Trophoblast cell (in vitro differentiated cells and primary cell): ENCODE data around the gene PRXL2B.
"Not testable (repeated sequence)": the region's sequence is repeated elsewhere in the genome, so short reads cannot be mapped to it uniquely, and the experiment has no call there.

ENCODE experiments used
- DNase-seq, 2 donors: peaks; one replicate each; pipeline ENCODE4 v3.0.0-alpha.2; 2016
- H2AFZ ChIP-seq: 2 replicates; pipeline ENCODE4 v1.6.1; 2013; ENCODE audit warnings: low read length, moderate library complexity, mild to moderate bottlenecking; ENCODE audit not compliant: insufficient read depth, poor library complexity
- H2AK5ac ChIP-seq: 2 replicates; pipeline ENCODE4 v1.6.1; 2013; ENCODE audit warnings: mild to moderate bottlenecking, low read length
- H2BK120ac ChIP-seq: 2 replicates; pipeline ENCODE4 v1.6.1; 2013; ENCODE audit warnings: low read length, mild to moderate bottlenecking, moderate library complexity; ENCODE audit not compliant: insufficient read depth, poor library complexity
- H2BK12ac ChIP-seq: 2 replicates; pipeline ENCODE4 v1.6.1; 2013; ENCODE audit warnings: mild to moderate bottlenecking, low read length, moderate library complexity
- H2BK5ac ChIP-seq: 2 replicates; pipeline ENCODE4 v1.6.1; 2013; ENCODE audit warnings: low read length, low read depth, moderate library complexity, mild to moderate bottlenecking; ENCODE audit not compliant: poor library complexity
- H3K14ac ChIP-seq: 2 replicates; pipeline ENCODE4 v1.6.1; 2013; ENCODE audit warnings: mild to moderate bottlenecking, low read length
- H3K18ac ChIP-seq: 2 replicates; pipeline ENCODE4 v1.6.1; 2013; ENCODE audit warnings: mild to moderate bottlenecking, low read length
- H3K23ac ChIP-seq: 2 replicates; pipeline ENCODE4 v1.6.1; 2013; ENCODE audit warnings: low read length
- H3K27ac ChIP-seq: 2 replicates; pipeline ENCODE4 v1.5.1; 2013; ENCODE audit warnings: low read depth, mild to moderate bottlenecking, inconsistent platforms, low read length, moderate library complexity
- H3K27me3 ChIP-seq: 2 replicates; pipeline ENCODE4 v1.6.1; 2013; ENCODE audit warnings: inconsistent platforms, mild to moderate bottlenecking, low read length, moderate library complexity; ENCODE audit not compliant: insufficient read depth
- H3K36me3 ChIP-seq, 2 experiments: 1 replicate in 1 of 2; 2 replicates in 1 of 2; pipeline ENCODE4 v1.6.1; 2013; ENCODE audit warnings: low read length in 2 of 2, mild to moderate bottlenecking in 2 of 2, moderate library complexity in 1 of 2; ENCODE audit not compliant: insufficient read depth in 2 of 2, control insufficient read depth in 1 of 2
- H3K4ac ChIP-seq: 2 replicates; pipeline ENCODE4 v1.6.1; 2013; ENCODE audit warnings: low read depth, mild to moderate bottlenecking, low read length, moderate library complexity
- H3K4me1 ChIP-seq, 2 experiments: 1 replicate in 1 of 2; 2 replicates in 1 of 2; pipeline ENCODE4 v1.6.1; 2013; ENCODE audit warnings: low read length in 2 of 2, mild to moderate bottlenecking in 2 of 2, moderate library complexity in 1 of 2; ENCODE audit not compliant: insufficient read depth in 2 of 2, control insufficient read depth in 1 of 2
- H3K4me2 ChIP-seq: 2 replicates; pipeline ENCODE4 v1.6.1; 2013; ENCODE audit warnings: inconsistent platforms, mild to moderate bottlenecking, low read length, moderate library complexity
- H3K4me3 ChIP-seq: 2 replicates; pipeline ENCODE4 v1.5.1; 2013; ENCODE audit warnings: mild to moderate bottlenecking, low read depth, low read length, inconsistent platforms
- H3K79me1 ChIP-seq: one replicate; pipeline ENCODE4 v1.6.1; 2013; ENCODE audit warnings: low read length
- H3K79me2 ChIP-seq: 2 replicates; pipeline ENCODE4 v1.6.1; 2013; ENCODE audit warnings: low read length, mild to moderate bottlenecking; ENCODE audit not compliant: control insufficient read depth, insufficient read depth, poor library complexity
- H3K9ac ChIP-seq: 2 replicates; pipeline ENCODE4 v1.6.1; 2013; ENCODE audit warnings: mild to moderate bottlenecking, low read length
- H3K9me3 ChIP-seq: 2 replicates; pipeline ENCODE4 v1.6.1; 2013; ENCODE audit warnings: low read depth, mild to moderate bottlenecking, control low read depth, inconsistent platforms, low read length; ENCODE audit not compliant: insufficient read depth
- H4K12ac ChIP-seq: 2 replicates; pipeline ENCODE4 v1.6.1; 2013; ENCODE audit warnings: low read depth, mild to moderate bottlenecking, low read length, moderate library complexity
- H4K8ac ChIP-seq: 2 replicates; pipeline ENCODE4 v1.6.1; 2013; ENCODE audit warnings: low read depth, mild to moderate bottlenecking, low read length, moderate library complexity
- H4K91ac ChIP-seq: one replicate; pipeline ENCODE4 v1.6.1; 2013; ENCODE audit warnings: low read depth, mild to moderate bottlenecking, low read length, moderate library complexity
- WGBS: extraction: QIAGEN DNeasy Blood & Tissue Kit; methylation state at CpG from one replicate; pipeline ENCODE4 v1.1.7; 2013; ENCODE audit warnings: missing lambda C conversion rate; ENCODE audit not compliant: insufficient read length, insufficient coverage; ENCODE audit errors: extremely low coverage; 5-methylcytosine and 5-hydroxymethylcytosine counted together

The PRXL2B gene

GRCh38 chr1:2546515-2547209, 39.9 kb upstream of the PRXL2B start:
- WGBS, result no CpG with 5 or more reads among the region's 52 CpGs

GRCh38 chr1:2547210-2548067, 39.1 kb upstream of the PRXL2B start:
- no CpG with 5 or more reads among the region's 27 CpGs for WGBS
- H3K79me2 ChIP-seq, result no peaks in the 10 kb centered on the region
- no peak overlapping the region for H4K8ac ChIP-seq
- no peak overlapping the region for H3K23ac ChIP-seq
- no peaks in the 10 kb centered on the region for H3K27me3 ChIP-seq
- H3K79me1 ChIP-seq, result peaks cover 8% of the 10 kb centered on the region
- DNase-seq, result peak in 1 of 2 donors; percentile 13
- H3K9me3 ChIP-seq, result no peaks in the 10 kb centered on the region
- H3K27ac ChIP-seq, result no peak overlapping the region
- peak overlapping the region; percentile 57 for H3K4me2 ChIP-seq
- no peak overlapping the region for H3K14ac ChIP-seq
- H3K4ac ChIP-seq, result no peak overlapping the region
- no peak overlapping the region for H3K18ac ChIP-seq
- H2BK5ac ChIP-seq, result no peak overlapping the region
- H2BK120ac ChIP-seq, result no peak overlapping the region
- peaks cover 13 to 21% of the 10 kb centered on the region in 2 experiments for H3K4me1 ChIP-seq
- H3K36me3 ChIP-seq, result no peaks in the 10 kb centered on the region
- H2AK5ac ChIP-seq, result no peak overlapping the region
- no peak overlapping the region for H4K91ac ChIP-seq
- peak overlapping the region; percentile 17 for H2AFZ ChIP-seq
- H4K12ac ChIP-seq, result no peak overlapping the region
- H3K9ac ChIP-seq, result no peak overlapping the region
- H3K4me3 ChIP-seq, result peak overlapping the region; percentile 12
- no peak overlapping the region for H2BK12ac ChIP-seq

More at GRCh38 chr1:2546515-2547209, 39.9 kb upstream of the PRXL2B start:
- peak overlapping the region; percentile 20 for H4K91ac ChIP-seq
- no peak overlapping the region for H4K12ac ChIP-seq
- no peak overlapping the region for H2BK5ac ChIP-seq
- H3K9me3 ChIP-seq, result no peaks in the 10 kb centered on the region
- H2AK5ac ChIP-seq, result no peak overlapping the region
- H3K4ac ChIP-seq, result no peak overlapping the region
- H4K8ac ChIP-seq, result peak overlapping the region; percentile 55
- no peak overlapping the region for H3K23ac ChIP-seq
- peak overlapping the region; percentile 71 for H3K18ac ChIP-seq
- no peaks in the 10 kb centered on the region for H3K27me3 ChIP-seq
- no peaks in the 10 kb centered on the region for H3K79me2 ChIP-seq
- H3K27ac ChIP-seq, result no peak overlapping the region
- peak overlapping the region; percentile 57 for H3K4me2 ChIP-seq
- H3K4me1 ChIP-seq, result peaks cover 13 to 21% of the 10 kb centered on the region in 2 experiments
- no peak overlapping the region for H2BK120ac ChIP-seq
- H3K9ac ChIP-seq, result no peak overlapping the region
- H3K36me3 ChIP-seq, result no peaks in the 10 kb centered on the region
- H3K4me3 ChIP-seq, result peak overlapping the region; percentile 29
- no peak overlapping the region for H2BK12ac ChIP-seq
- peak overlapping the region; percentile 32 for H2AFZ ChIP-seq
- DNase-seq, result peak; percentile 62 to 77
- peak overlapping the region; percentile 49 for H3K14ac ChIP-seq
- peaks cover 8% of the 10 kb centered on the region for H3K79me1 ChIP-seq

- Histone ChIP-seq H2BK120ac (no peak overlapping the region), H3K18ac (no peak overlapping the region), H3K4ac (no peak overlapping the region), H4K8ac (no peak overlapping the region), H3K79me2 (no peaks in the 10 kb centered on the region), H3K27me3 (no peaks in the 10 kb centered on the region), H3K36me3 (no peaks in the 10 kb centered on the region), H2BK12ac (no peak overlapping the region), H3K79me1 (peaks cover 8% of the 10 kb centered on the region), H2BK5ac (no peak overlapping the region), H3K4me1 (peaks cover 13 to 21% of the 10 kb centered on the region in 2 experiments), H3K14ac (no peak overlapping the region), H3K9ac (no peak overlapping the region), H3K23ac (no peak overlapping the region), H2AFZ (no peak overlapping the region), H3K4me2 (no peak overlapping the region), H4K91ac (no peak overlapping the region), H3K27ac (no peak overlapping the region), H3K4me3 (no peak overlapping the region), H2AK5ac (no peak overlapping the region), H4K12ac (no peak overlapping the region), H3K9me3 (no peaks in the 10 kb centered on the region)
- DNase-seq, result peak; percentile 65 to 88
- no CpG with 5 or more reads among the region's 17 CpGs for WGBS
Observed at GRCh38 chr1:2548068-2548589, 38.4 kb upstream of the PRXL2B start.

GRCh38 chr1:2549367-2550029, 37.1 kb upstream of the PRXL2B start:
- H3K23ac ChIP-seq, H3K4me3 ChIP-seq, H3K79me1 ChIP-seq, H2AK5ac ChIP-seq, H2BK5ac ChIP-seq, H3K27ac ChIP-seq, H3K9ac ChIP-seq, DNase-seq, H4K12ac ChIP-seq, H3K18ac ChIP-seq, H2BK12ac ChIP-seq, H2AFZ ChIP-seq, H4K8ac ChIP-seq, H3K27me3 ChIP-seq, H3K79me2 ChIP-seq, H4K91ac ChIP-seq, H3K4ac ChIP-seq, H2BK120ac ChIP-seq, H3K4me2 ChIP-seq, H3K14ac ChIP-seq, H3K9me3 ChIP-seq, H3K36me3 ChIP-seq: not testable (repeated sequence)
- no CpG with 5 or more reads among the region's 28 CpGs for WGBS
- peaks cover 13 to 17% of the 10 kb centered on the region in 2 experiments for H3K4me1 ChIP-seq
